ENCODE results near the gene MARVELD3. TPM values are rescaled to one million over a fixed set of nuclear protein-coding genes. Genes with fewer than 3 reads are reported as not detected.

Gene MARVELD3, protein sequence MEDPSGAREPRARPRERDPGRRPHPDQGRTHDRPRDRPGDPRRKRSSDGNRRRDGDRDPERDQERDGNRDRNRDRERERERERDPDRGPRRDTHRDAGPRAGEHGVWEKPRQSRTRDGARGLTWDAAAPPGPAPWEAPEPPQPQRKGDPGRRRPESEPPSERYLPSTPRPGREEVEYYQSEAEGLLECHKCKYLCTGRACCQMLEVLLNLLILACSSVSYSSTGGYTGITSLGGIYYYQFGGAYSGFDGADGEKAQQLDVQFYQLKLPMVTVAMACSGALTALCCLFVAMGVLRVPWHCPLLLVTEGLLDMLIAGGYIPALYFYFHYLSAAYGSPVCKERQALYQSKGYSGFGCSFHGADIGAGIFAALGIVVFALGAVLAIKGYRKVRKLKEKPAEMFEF
- total RNA-seq, result not detected in 2 replicates

GRCh38 chr16:71626018-71626857 is at the start of gene MARVELD3:
MARVELD3 (plus strand) TSS chr16:71626184; CDS start chr16:71626230, 46 bp downstream.

GRCh38 chr16:71576971-71577370 is 49.0 kb upstream of the MARVELD3 start, which contains the start of gene TAT:
TAT (minus strand) TSS chr16:71577092; CDS start chr16:71576415, 677 bp downstream.

Small RNA genes lying within 50 kb of the gene (small RNA-seq; reads per million reads assigned to genes)
- not detected for gene RNU6-208P (ENCODE audit: low replicate concordance)

Other genes starting within 250 kb of the MARVELD3 start
- not detected in 2 replicates for gene TLE7, start 184.1 kb upstream of the MARVELD3 start, total RNA-seq
- 8.7 and 9.0 TPM in 2 replicates for gene ZNF23, start 163.9 kb upstream of the MARVELD3 start, total RNA-seq
- gene ZNF19, start 136.9 kb upstream of the MARVELD3 start, total RNA-seq, result 2.4 and 3.3 TPM in 2 replicates
- not detected in 2 replicates for gene CHST4, start 99.8 kb upstream of the MARVELD3 start, total RNA-seq
- not detected in 2 replicates for gene TAT, start 49.1 kb upstream of the MARVELD3 start, total RNA-seq
- 7.2 and 12.6 TPM in 2 replicates for gene PHLPP2, start 98.5 kb downstream of the MARVELD3 start, total RNA-seq
- 86.9 and 104 TPM in 2 replicates for gene AP1G1, start 182.7 kb downstream of the MARVELD3 start, total RNA-seq
- gene ATXN1L, start 219.8 kb downstream of the MARVELD3 start, total RNA-seq, result 15.8 and 16.6 TPM in 2 replicates